H9 (cell line): ENCODE measurements around the gene TMEM161A. TPM values are rescaled to one million over a fixed set of nuclear protein-coding genes. Genes with fewer than 3 reads are reported as not detected.

Source experiments
- DNase-seq: peaks from one replicate; pipeline ENCODE4 v3.0.0-alpha.2; 2017
- H2AFZ ChIP-seq: one replicate; pipeline ENCODE4 v1.6.1; 2013; ENCODE audit warnings: mild to moderate bottlenecking, low read length, control low read depth, moderate library complexity
- H2AK5ac ChIP-seq: 2 replicates; pipeline ENCODE4 v1.6.1; 2013; ENCODE audit warnings: low read length, control low read depth, mixed read lengths; ENCODE audit not compliant: insufficient read length
- H2BK120ac ChIP-seq: one replicate; pipeline ENCODE4 v1.6.1; 2013; ENCODE audit warnings: low read depth, mild to moderate bottlenecking, low read length, control low read depth, inconsistent platforms; ENCODE audit not compliant: poor library complexity, severe bottlenecking
- H2BK12ac ChIP-seq: 2 replicates; pipeline ENCODE4 v1.6.1; 2013; ENCODE audit warnings: low read length, control low read depth, mixed read lengths, low read depth; ENCODE audit not compliant: insufficient read length
- H2BK15ac ChIP-seq: 2 replicates; pipeline ENCODE4 v1.6.1; 2013; ENCODE audit warnings: low read depth, low read length, control low read depth
- H2BK20ac ChIP-seq: one replicate; pipeline ENCODE4 v1.6.1; 2013; ENCODE audit warnings: low read depth, mild to moderate bottlenecking, low read length, control low read depth, inconsistent platforms; ENCODE audit not compliant: poor library complexity, severe bottlenecking
- H2BK5ac ChIP-seq: 2 replicates; pipeline ENCODE4 v1.6.1; 2013; ENCODE audit warnings: low read length, control low read depth, mixed read lengths; ENCODE audit not compliant: insufficient read length
- H3K14ac ChIP-seq: 2 replicates; pipeline ENCODE4 v1.6.1; 2013; ENCODE audit warnings: low read length, control low read depth; ENCODE audit not compliant: insufficient read depth
- H3K18ac ChIP-seq: 2 replicates; pipeline ENCODE4 v1.6.1; 2013; ENCODE audit warnings: low read depth, mild to moderate bottlenecking, mixed read lengths, low read length, control low read depth; ENCODE audit not compliant: insufficient read length
- H3K23ac ChIP-seq: 2 replicates; pipeline ENCODE4 v1.6.1; 2013; ENCODE audit warnings: low read length, control low read depth, mixed read lengths, low read depth; ENCODE audit not compliant: insufficient read length
- H3K23me2 ChIP-seq: 2 replicates; pipeline ENCODE4 v1.6.1; 2013; ENCODE audit warnings: low read depth, mild to moderate bottlenecking, mixed read lengths, low read length, control low read depth; ENCODE audit not compliant: insufficient read length, poor library complexity, severe bottlenecking
- H3K27ac ChIP-seq: 2 replicates; pipeline ENCODE4 v1.5.1; 2013; ENCODE audit warnings: low read length, control low read depth, mixed read lengths, low read depth; ENCODE audit not compliant: insufficient read length
- H3K27me3 ChIP-seq: 2 replicates; pipeline ENCODE4 v1.6.1; 2013; ENCODE audit warnings: low read length, control low read depth, inconsistent platforms; ENCODE audit not compliant: insufficient read depth
- H3K4ac ChIP-seq: 2 replicates; pipeline ENCODE4 v1.6.1; 2013; ENCODE audit warnings: low read depth, mild to moderate bottlenecking, control low read depth, inconsistent platforms, low read length, moderate library complexity
- H3K4me1 ChIP-seq: 2 replicates; pipeline ENCODE4 v1.6.1; 2013; ENCODE audit warnings: low read length, control low read depth, inconsistent platforms; ENCODE audit not compliant: insufficient read depth
- H3K4me2 ChIP-seq: 2 replicates; pipeline ENCODE4 v1.6.1; 2013; ENCODE audit warnings: low read length, control low read depth, mixed read lengths; ENCODE audit not compliant: insufficient read length, insufficient read depth
- H3K56ac ChIP-seq: 2 replicates; pipeline ENCODE4 v1.6.1; 2013; ENCODE audit warnings: low read depth, mild to moderate bottlenecking, mixed read lengths, low read length, control low read depth; ENCODE audit not compliant: insufficient read length
- H3K79me1 ChIP-seq: 2 replicates; pipeline ENCODE4 v1.6.1; 2013; ENCODE audit warnings: low read depth, mild to moderate bottlenecking, moderate library complexity, low read length, control low read depth, inconsistent platforms; ENCODE audit not compliant: insufficient read depth, poor library complexity, severe bottlenecking
- H3K79me2 ChIP-seq: 2 replicates; pipeline ENCODE4 v1.6.1; 2013; ENCODE audit warnings: low read length, control low read depth, inconsistent platforms; ENCODE audit not compliant: insufficient read depth
- H3K9ac ChIP-seq: 2 replicates; pipeline ENCODE4 v1.6.1; 2013; ENCODE audit warnings: low read length, control low read depth, mixed read lengths; ENCODE audit not compliant: insufficient read length; ENCODE audit errors: extremely low read depth
- H3K9me3 ChIP-seq: one replicate; pipeline ENCODE4 v1.6.1; 2013; ENCODE audit warnings: low read depth, low read length, inconsistent platforms; ENCODE audit not compliant: control insufficient read depth
- H3T11ph ChIP-seq: one replicate; pipeline ENCODE4 v1.6.1; 2013; ENCODE audit warnings: mild to moderate bottlenecking, low read length, control low read depth, inconsistent platforms
- H4K20me1 ChIP-seq: one replicate; pipeline ENCODE4 v1.6.1; 2013; ENCODE audit not compliant: control insufficient read depth, insufficient read length, insufficient read depth
- H4K5ac ChIP-seq: 2 replicates; pipeline ENCODE4 v1.6.1; 2013; ENCODE audit warnings: low read depth, mild to moderate bottlenecking, mixed read lengths, low read length, control low read depth; ENCODE audit not compliant: insufficient read length
- H4K8ac ChIP-seq: replicated peaks from 2 replicates; pipeline ENCODE4 v1.6.1; 2013; ENCODE audit warnings: low read length, control low read depth, mixed read lengths, low read depth; ENCODE audit not compliant: insufficient read length
- H4K91ac ChIP-seq: 2 replicates; pipeline ENCODE4 v1.6.1; 2013; ENCODE audit warnings: low read depth, mild to moderate bottlenecking, moderate library complexity, mixed read lengths, low read length, control low read depth; ENCODE audit not compliant: insufficient read length
- H3K27ac Mint-ChIP-seq, 3 experiments: 2 replicates in 2 of 3; 3 replicates in 1 of 3; pipeline ENCODE4 v1.8.0; 2020 to 2021; ENCODE audit warnings: mixed read lengths in 3 of 3, mild to moderate bottlenecking in 1 of 3, moderate library complexity in 1 of 3
- H3K27me3 Mint-ChIP-seq: 2 replicates; pipeline ENCODE4 v1.8.0; 2021; ENCODE audit warnings: low read depth, mild to moderate bottlenecking, moderate library complexity, mixed read lengths
- H3K36me3 Mint-ChIP-seq, 3 experiments: 2 replicates in 2 of 3; 3 replicates in 1 of 3; pipeline ENCODE4 v1.8.0; 2020 to 2021; ENCODE audit warnings: low read depth in 3 of 3, mixed read lengths in 3 of 3; ENCODE audit not compliant: insufficient read depth in 1 of 3
- H3K4me1 Mint-ChIP-seq, 2 experiments: 2 replicates each; pipeline ENCODE4 v1.8.0; 2020; ENCODE audit warnings: mixed read lengths in 2 of 2
- H3K4me3 Mint-ChIP-seq, 2 experiments: 2 replicates in 1 of 2; 3 replicates in 1 of 2; pipeline ENCODE4 v1.8.0; 2020 to 2021; ENCODE audit warnings: mild to moderate bottlenecking in 2 of 2, mixed read lengths in 2 of 2, moderate library complexity in 1 of 2
- H3K9me3 Mint-ChIP-seq, 2 experiments: 2 replicates in 1 of 2; 3 replicates in 1 of 2; pipeline ENCODE4 v1.8.0; 2020; ENCODE audit warnings: mild to moderate bottlenecking in 2 of 2, mixed read lengths in 2 of 2, moderate library complexity in 1 of 2
- WGBS: extraction: QIAGEN DNeasy Blood & Tissue Kit; methylation state at CpG from one replicate; pipeline ENCODE4 v1.1.7; 2013; ENCODE audit warnings: missing lambda C conversion rate, low lambda C conversion rate, mixed read lengths; ENCODE audit not compliant: insufficient read length; ENCODE audit errors: extremely low coverage; 5-methylcytosine and 5-hydroxymethylcytosine counted together
- total RNA-seq: library from RNA; stranded (reverse); gene quantifications from 2 replicates; pipeline ENCODE4 v1.2.1, GENCODE V29; 2021
- TF ChIP-seq, protein P1 (sequence below): fragments of 200-600 bp; sonication (generic); conservative IDR thresholded peaks from 3 replicates; pipeline ENCODE4 v1.8.0; 2021; ENCODE audit warnings: antibody characterized with exemption, mild to moderate bottlenecking

Gene TMEM161A
- total RNA-seq, 1 experiment from 2014 or later, result 40.9 TPM

GRCh38 chr19:19151418-19151817 is 13.1 kb upstream of the TMEM161A start:
- DNase-seq, result no peak
- no CpG with 5 or more reads among the region's 11 CpGs for WGBS
- no peak overlapping the region for H2BK12ac ChIP-seq
- no peak overlapping the region for H3K4ac ChIP-seq
- H3K79me2 ChIP-seq, result no peaks in the 10 kb centered on the region
- no peaks in the 10 kb centered on the region for H3K27me3 ChIP-seq
- peaks cover 15% of the 10 kb centered on the region for H3K27me3 Mint-ChIP-seq
- no peak overlapping the region for H4K91ac ChIP-seq
- no peak overlapping the region for H2BK120ac ChIP-seq
- H3K9me3 ChIP-seq, result no peaks in the 10 kb centered on the region
- H3K36me3 Mint-ChIP-seq, result no peaks in the 10 kb centered on the region; a peak in 1 of 7 replicates
- H3K23ac ChIP-seq, result no peak overlapping the region
- H4K8ac ChIP-seq, result no peak overlapping the region
- no peaks in the 10 kb centered on the region for H3K4me1 ChIP-seq
- no peak overlapping the region; a peak in 1 of 5 replicates for H3K4me3 Mint-ChIP-seq
- H3K56ac ChIP-seq, result no peak overlapping the region
- H3K27ac Mint-ChIP-seq, result no peak overlapping the region
- H4K20me1 ChIP-seq, result no peaks in the 10 kb centered on the region
- H3K14ac ChIP-seq, result no peak overlapping the region
- H3T11ph ChIP-seq, result no peak overlapping the region
- H3K4me2 ChIP-seq, result no peak overlapping the region
- H2AFZ ChIP-seq, result no peak overlapping the region
- peaks cover 6 to 11% of the 10 kb centered on the region in 2 experiments; a peak in 3 of 4 replicates for H3K4me1 Mint-ChIP-seq
- no peak overlapping the region for H3K18ac ChIP-seq
- no peak overlapping the region for H2AK5ac ChIP-seq
- H3K79me1 ChIP-seq, result no peaks in the 10 kb centered on the region
- no peak overlapping the region for H3K9ac ChIP-seq
- no peak overlapping the region for H2BK15ac ChIP-seq
- H2BK20ac ChIP-seq, result no peak overlapping the region
- no peaks in the 10 kb centered on the region for H3K23me2 ChIP-seq
- no peak overlapping the region for H2BK5ac ChIP-seq
- H4K5ac ChIP-seq, result no peak overlapping the region
- H3K9me3 Mint-ChIP-seq, result no peaks in the 10 kb centered on the region; a peak in 1 of 5 replicates
- TF ChIP-seq, protein P1, sequence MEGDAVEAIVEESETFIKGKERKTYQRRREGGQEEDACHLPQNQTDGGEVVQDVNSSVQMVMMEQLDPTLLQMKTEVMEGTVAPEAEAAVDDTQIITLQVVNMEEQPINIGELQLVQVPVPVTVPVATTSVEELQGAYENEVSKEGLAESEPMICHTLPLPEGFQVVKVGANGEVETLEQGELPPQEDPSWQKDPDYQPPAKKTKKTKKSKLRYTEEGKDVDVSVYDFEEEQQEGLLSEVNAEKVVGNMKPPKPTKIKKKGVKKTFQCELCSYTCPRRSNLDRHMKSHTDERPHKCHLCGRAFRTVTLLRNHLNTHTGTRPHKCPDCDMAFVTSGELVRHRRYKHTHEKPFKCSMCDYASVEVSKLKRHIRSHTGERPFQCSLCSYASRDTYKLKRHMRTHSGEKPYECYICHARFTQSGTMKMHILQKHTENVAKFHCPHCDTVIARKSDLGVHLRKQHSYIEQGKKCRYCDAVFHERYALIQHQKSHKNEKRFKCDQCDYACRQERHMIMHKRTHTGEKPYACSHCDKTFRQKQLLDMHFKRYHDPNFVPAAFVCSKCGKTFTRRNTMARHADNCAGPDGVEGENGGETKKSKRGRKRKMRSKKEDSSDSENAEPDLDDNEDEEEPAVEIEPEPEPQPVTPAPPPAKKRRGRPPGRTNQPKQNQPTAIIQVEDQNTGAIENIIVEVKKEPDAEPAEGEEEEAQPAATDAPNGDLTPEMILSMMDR, result no peak
- no peak overlapping the region for H3K27ac ChIP-seq
